ENCODE data around the gene ZNF554. TPM values are rescaled to one million over a fixed set of nuclear protein-coding genes. Genes with fewer than 3 reads are reported as not detected.

ZNF554 gene
- total RNA-seq, 4 donors from 2014 or later: 2.1 to 5.3 (median 2.6) TPM

- TF ChIP-seq POLR2A (IDR thresholded peaks at IDR 0.05) (no peak), CTCF (IDR thresholded peaks at IDR 0.05 in 4 of 5, conservative IDR thresholded peaks at IDR 0.05 in 1 of 5) (no peak)
- Histone ChIP-seq H3K4me3 (no peak overlapping the region), H3K9me3 (no peaks in the 10 kb centered on the region), H3K27me3 (no peaks in the 10 kb centered on the region), H3K4me1 (peaks cover 5 to 7% of the 10 kb centered on the region in 2 donors), H3K27ac (no peak overlapping the region), H3K36me3 (no peaks in the 10 kb centered on the region)
- DNase-seq: no peak
- intact Hi-C loops (cut with DNase I; ENCODE audit: low total_unique reads) (no loop called here), in situ Hi-C loops (cut with MboI; ENCODE audit: low sequenced_read_pairs in 4 of 4) (loop anchor here in 1 of 4 donors (10.0 kb wide), 1 partner anchor 281 kb away; no protein-coding TSS in a partner anchor)
- ATAC-seq: no peak
Observed at GRCh38 chr19:2883686-2884439, 64.2 kb downstream of the ZNF554 start.

GRCh38 chr19:2885736-2886135, 66.1 kb downstream of the ZNF554 start:
- Histone ChIP-seq H3K36me3 (no peaks in the 10 kb centered on the region), H3K4me1 (peaks cover 5 to 7% of the 10 kb centered on the region in 2 donors), H3K4me3 (no peak overlapping the region), H3K27me3 (no peaks in the 10 kb centered on the region), H3K27ac (no peak overlapping the region), H3K9me3 (no peaks in the 10 kb centered on the region)
- ATAC-seq (no peak), DNase-seq (no peak)
- TF ChIP-seq POLR2A (IDR thresholded peaks at IDR 0.05) (no peak), CTCF (IDR thresholded peaks at IDR 0.05 in 4 of 5, conservative IDR thresholded peaks at IDR 0.05 in 1 of 5) (no peak)
- in situ Hi-C loops (cut with MboI; ENCODE audit: low sequenced_read_pairs in 4 of 4) (loop anchor here in 1 of 4 donors (10.0 kb wide), 1 partner anchor 279 kb away; no protein-coding TSS in a partner anchor), intact Hi-C loops (cut with DNase I; ENCODE audit: low total_unique reads) (loop anchor here (2.0 kb wide), 1 partner anchor 277 kb away; no protein-coding TSS in a partner anchor)

Other genes with a start within 250 kb of the ZNF554 start
- gene GNG7, start 117.2 kb upstream of the ZNF554 start, total RNA-seq: 1 to 10 TPM in 1 of 4 donors, under 1 TPM in 3; 0.46 to 1.1 (median 0.62) TPM
- 1 to 10 TPM in 2 of 4 donors, under 1 TPM in 1, not detected in 1; 0.62 to 2.5 (median 2.0) TPM for gene DIRAS1, start 98.5 kb upstream of the ZNF554 start, total RNA-seq
- gene SLC39A3, start 79.9 kb upstream of the ZNF554 start, total RNA-seq: 10 to 100 TPM; 23.1 to 60.9 (median 27.1) TPM
- gene SGTA, start 36.6 kb upstream of the ZNF554 start, total RNA-seq: 100 to 1,000 TPM in 2 of 4 donors, 10 to 100 TPM in 2; 70.0 to 114 (median 91.2) TPM
- 100 to 1,000 TPM in 1 of 4 donors, 10 to 100 TPM in 3; 31.5 to 114 (median 73.0) TPM for gene THOP1, start 34.4 kb upstream of the ZNF554 start, total RNA-seq
- 1 to 10 TPM; 1.9 to 5.5 (median 2.7) TPM for gene ZNF555, start 21.6 kb downstream of the ZNF554 start, total RNA-seq
- under 1 TPM in 2 of 4 donors, not detected in 2; 0.26 to 0.34 TPM for gene ZNF556, start 47.5 kb downstream of the ZNF554 start, total RNA-seq
- 1 to 10 TPM in 2 of 4 donors, under 1 TPM in 2; 0.44 to 2.1 (median 0.83) TPM for gene ZNF57, start 81.1 kb downstream of the ZNF554 start, total RNA-seq
- gene ZNF77, start 125.1 kb downstream of the ZNF554 start, total RNA-seq: 1 to 10 TPM; 1.3 to 4.7 (median 1.5) TPM
- gene TLE6, start 157.7 kb downstream of the ZNF554 start, total RNA-seq: 1 to 10 TPM in 1 of 4 donors, under 1 TPM in 1, not detected in 2; 0.62 to 1.2 TPM
- 10 to 100 TPM; 26.1 to 48.5 (median 45.2) TPM for gene TLE2, start 209.4 kb downstream of the ZNF554 start, total RNA-seq
- gene TLE5, start 242.6 kb downstream of the ZNF554 start, total RNA-seq: 100 to 1,000 TPM; 437 to 686 (median 474) TPM